A549 (cell line): Measurements from ENCODE around the gene KDELR3. TPM values are rescaled to one million over a fixed set of nuclear protein-coding genes. Genes with fewer than 3 reads are reported as not detected.
A peak's percentile ranks its signal among the peaks of the same experiment; 100 is the strongest.

ENCODE experiments used
- ATAC-seq, 2 experiments: fragments of 200-7000 bp in 1 of 2; fragments of >200 bp in 1 of 2; cut with Nextera tagmentation in 1 of 2; cut with Tn5 transposase in 1 of 2; 3 replicates each; pipeline versions ENCODE4 v1.8.0 to v1.9.1; 2018 to 2020; ENCODE audit warnings: mild to moderate bottlenecking in 1 of 2, moderate library complexity in 1 of 2
- CTCF ChIA-PET: fragments of 300-600 bp; sonication (Branson Sonifier 250); formaldehyde crosslinking; extraction: SDS; loops from one replicate; lab custom pipeline; 2021; ENCODE audit warnings: antibody characterized with exemption, inconsistent platforms; lab: Yijun Ruan, JAX
- POLR2A ChIA-PET: fragments of 350-600 bp; formaldehyde crosslinking; extraction: SDS; loops from one replicate; lab custom pipeline; 2021; ENCODE audit warnings: antibody characterized with exemption, inconsistent platforms; lab: Yijun Ruan, JAX
- DNase-seq, 2 experiments: peaks; one replicate each; pipeline versions ENCODE4 v3.0.0 to v3.0.0-alpha.2; 2011 to 2016; ENCODE audit warnings: low read depth in 1 of 2, low spot score in 1 of 2
- FAIRE-seq: peaks from 2 replicates; lab custom pipeline; 2011; peaks lifted over from hg19 to GRCh38; lab: Jason Lieb, UNC
- H3K27ac ChIP-seq, 2 experiments: fragments of >200 bp; sonication (Bioruptor Twin); formaldehyde crosslinking; 3 replicates each; pipeline ENCODE4 v1.5.1; 2016 to 2017
- H3K4me1 ChIP-seq: fragments of >200 bp; sonication (Bioruptor Twin); formaldehyde crosslinking; 3 replicates; pipeline ENCODE4 v1.6.1; 2016
- H3K4me2 ChIP-seq: fragments of >200 bp; sonication (Bioruptor Twin); formaldehyde crosslinking; 3 replicates; pipeline ENCODE4 v1.6.1; 2016
- H3K4me3 ChIP-seq: fragments of >200 bp; sonication (Bioruptor Twin); formaldehyde crosslinking; 3 replicates; pipeline ENCODE4 v1.5.1; 2016
- H3K9me3 ChIP-seq: fragments of >200 bp; sonication (Bioruptor Twin); formaldehyde crosslinking; 3 replicates; pipeline ENCODE4 v1.6.1; 2016
- ATOH8 ChIP-seq: fragments of 250-450 bp; sonication (Bioruptor Pico); IDR thresholded peaks from 2 replicates; pipeline ENCODE4 v1.5.0; 2020; ENCODE audit warnings: low read depth, mild to moderate bottlenecking, moderate library complexity
- CHD2 ChIP-seq: fragments of 150-350 bp; IDR thresholded peaks from 2 replicates; pipeline ENCODE4 v1.6.1; 2014; ENCODE audit warnings: low read length; ENCODE audit not compliant: partially characterized antibody
- CHD4 ChIP-seq: fragments of 200-600 bp; sonication (generic); IDR thresholded peaks from 2 replicates; pipeline ENCODE4 v1.6.1; 2016; ENCODE audit warnings: antibody characterized with exemption, mild to moderate bottlenecking, borderline replicate concordance
- CTCF ChIP-seq: fragments of >200 bp; sonication (Bioruptor Twin); formaldehyde crosslinking; IDR thresholded peaks from 3 replicates; pipeline ENCODE4 v1.5.1; 2016
- EHF ChIP-seq: fragments of 250-450 bp; sonication (Bioruptor Pico); IDR thresholded peaks from 2 replicates; pipeline ENCODE4 v1.5.0; 2020; ENCODE audit warnings: mild to moderate bottlenecking
- EHMT2 ChIP-seq: fragments of 200-600 bp; sonication (generic); IDR thresholded peaks from 2 replicates; pipeline ENCODE4 v1.6.1; 2016; ENCODE audit warnings: antibody characterized with exemption, low read depth, mild to moderate bottlenecking, moderate library complexity
- EP300 ChIP-seq, 2 experiments: fragments of >200 bp; sonication (Bioruptor Twin); formaldehyde crosslinking; IDR thresholded peaks; 2 replicates in 1 of 2; 3 replicates in 1 of 2; pipeline ENCODE4 v1.6.1; 2016 to 2017
- ESRRA ChIP-seq: fragments of 150-350 bp; IDR thresholded peaks from 2 replicates; pipeline ENCODE4 v1.6.1; 2014; ENCODE audit warnings: mild to moderate bottlenecking, low read length, borderline replicate concordance
- FOXS1 ChIP-seq: fragments of 250-450 bp; sonication (Bioruptor Pico); IDR thresholded peaks from 2 replicates; pipeline ENCODE4 v1.5.0; 2020; ENCODE audit warnings: mild to moderate bottlenecking, moderate library complexity
- GATA3 ChIP-seq: IDR thresholded peaks from 2 replicates; pipeline ENCODE4 v1.6.1; 2012; ENCODE audit warnings: borderline replicate concordance
- HDAC2 ChIP-seq: fragments of 200-600 bp; sonication (generic); IDR thresholded peaks from 2 replicates; pipeline ENCODE4 v1.6.1; 2016
- HMGXB4 ChIP-seq: fragments of 250-450 bp; sonication (Bioruptor Pico); IDR thresholded peaks from 2 replicates; pipeline ENCODE4 v1.5.0; 2021; ENCODE audit warnings: mild to moderate bottlenecking, moderate library complexity, borderline replicate concordance
- HOXB5 ChIP-seq: fragments of 250-450 bp; sonication (Bioruptor Pico); IDR thresholded peaks from 2 replicates; pipeline ENCODE4 v1.5.0; 2020; ENCODE audit warnings: mild to moderate bottlenecking, moderate library complexity
- JUN ChIP-seq, 2 experiments: fragments of >200 bp; sonication (Bioruptor Twin); formaldehyde crosslinking; IDR thresholded peaks; 2 replicates in 1 of 2; 3 replicates in 1 of 2; pipeline ENCODE4 v1.6.1; 2016 to 2017
- MAX ChIP-seq: IDR thresholded peaks from 2 replicates; pipeline ENCODE4 v1.6.1; 2012
- NPAS2 ChIP-seq: fragments of 250-450 bp; sonication (Bioruptor Pico); IDR thresholded peaks from 2 replicates; pipeline ENCODE4 v1.8.0; 2022; ENCODE audit warnings: mild to moderate bottlenecking, moderate library complexity, borderline replicate concordance
- NR3C1 ChIP-seq: fragments of >200 bp; sonication (Bioruptor Twin); formaldehyde crosslinking; IDR thresholded peaks from 3 replicates; pipeline ENCODE4 v1.6.1; 2017
- PHF8 ChIP-seq: fragments of 200-600 bp; sonication (generic); IDR thresholded peaks from 2 replicates; pipeline ENCODE4 v1.6.1; 2016; ENCODE audit warnings: low read depth, mild to moderate bottlenecking, antibody characterized with exemption, moderate library complexity, borderline replicate concordance
- POLR2AphosphoS2 ChIP-seq: conservative IDR thresholded peaks from 2 replicates; pipeline ENCODE4 v1.6.1; 2012; ENCODE audit warnings: low read length, improper control_type of control experiment, inconsistent platforms
- RCOR1 ChIP-seq: fragments of 150-350 bp; IDR thresholded peaks from 2 replicates; pipeline ENCODE4 v1.6.1; 2014; ENCODE audit warnings: antibody characterized with exemption, low read length, low read depth
- RFX5 ChIP-seq: fragments of 450-650 bp; IDR thresholded peaks from 2 replicates; pipeline ENCODE4 v1.7.1; 2014; ENCODE audit warnings: antibody characterized with exemption, mild to moderate bottlenecking, moderate library complexity
- TFCP2L1 ChIP-seq: fragments of 250-450 bp; sonication (Bioruptor Pico); IDR thresholded peaks from 2 replicates; pipeline ENCODE4 v1.5.0; 2021; ENCODE audit warnings: mild to moderate bottlenecking
- ZFP36 ChIP-seq: fragments of 450-650 bp; IDR thresholded peaks from 2 replicates; pipeline ENCODE4 v1.6.1; 2014; ENCODE audit warnings: borderline replicate concordance; ENCODE audit not compliant: partially characterized antibody
- WGBS: methylation state at CpG from one replicate; pipeline ENCODE4 v1.1.6; 2017; ENCODE audit errors: missing lambda C conversion rate; 5-methylcytosine and 5-hydroxymethylcytosine counted together
- polyA plus RNA-seq, 4 experiments: library from polyadenylated mRNA; depleted of rRNA in 3 of 4; stranded (reverse); fragments of >200 nt; fragmentation: RNase III in 1 of 4; extraction: RNeasy Plus Mini Kit Qiagen cat#74134 plus additional on column Dnase treatment in 1 of 4; gene quantifications; 2 replicates in 3 of 4; 3 replicates in 1 of 4; pipeline ENCODE4 v1.2.3, GENCODE V29; 2011 to 2017
- TF ChIP-seq, protein P1 (sequence below): fragments of 450-650 bp; IDR thresholded peaks from 2 replicates; pipeline ENCODE4 v1.6.1; 2014; ENCODE audit warnings: antibody characterized with exemption
- TF ChIP-seq, protein P2 (sequence below): fragments of >200 bp; sonication (Bioruptor Twin); formaldehyde crosslinking; IDR thresholded peaks from 3 replicates; pipeline ENCODE4 v1.6.1; 2016

Gene KDELR3
- polyA plus RNA-seq, 2 of the 4 experiments (the other 2 are of a cell fraction): 12.2 to 32.8 TPM

DNA sequence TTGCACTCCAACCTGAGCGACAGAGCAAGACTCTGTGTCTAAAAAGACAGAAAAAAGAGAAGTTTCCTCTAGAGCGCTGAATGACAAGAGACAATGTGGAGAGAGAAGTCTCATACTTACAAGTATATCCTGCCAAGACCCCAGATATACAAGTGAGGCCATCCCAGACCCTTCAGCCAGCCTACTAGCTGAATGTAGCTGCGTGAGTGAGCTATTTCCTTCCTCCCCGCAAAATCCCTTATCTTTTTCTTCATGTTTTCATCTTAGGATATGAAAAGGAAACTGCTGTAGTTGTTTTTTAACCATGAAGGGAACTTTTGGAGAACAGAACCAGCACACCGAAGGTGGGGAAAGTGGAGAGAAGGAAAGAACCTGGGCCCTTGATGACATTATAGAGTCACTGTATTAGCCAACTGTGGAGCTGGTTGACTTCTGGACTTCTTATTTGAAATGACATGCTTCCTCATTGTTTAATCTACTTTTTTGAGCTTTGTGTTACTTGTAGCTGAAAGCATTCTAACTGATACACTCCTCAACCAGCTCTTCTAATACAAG is 42.6 kb downstream of the KDELR3 start:
- Histone ChIP-seq H3K4me3 (no peak overlapping the region), H3K4me1 (0 out of 3 replicates have a peak, but pooled peaks cover 4% of the 10 kb centered on the region), H3K9me3 (no peaks in the 10 kb centered on the region), H3K4me2 (no peak overlapping the region), H3K27ac (no peak overlapping the region)
- FAIRE-seq: no peak
- no peak for TF ChIP-seq MAX
- TF ChIP-seq NR3C1: no peak
- no peak for TF ChIP-seq HOXB5 (CRISPR knock-in tag)
- TF ChIP-seq EHMT2: no peak
- TF ChIP-seq HMGXB4 (CRISPR knock-in tag): no peak
- no peak for TF ChIP-seq EHF (CRISPR knock-in tag)
- no peak for TF ChIP-seq CHD4
- TF ChIP-seq, protein P1, sequence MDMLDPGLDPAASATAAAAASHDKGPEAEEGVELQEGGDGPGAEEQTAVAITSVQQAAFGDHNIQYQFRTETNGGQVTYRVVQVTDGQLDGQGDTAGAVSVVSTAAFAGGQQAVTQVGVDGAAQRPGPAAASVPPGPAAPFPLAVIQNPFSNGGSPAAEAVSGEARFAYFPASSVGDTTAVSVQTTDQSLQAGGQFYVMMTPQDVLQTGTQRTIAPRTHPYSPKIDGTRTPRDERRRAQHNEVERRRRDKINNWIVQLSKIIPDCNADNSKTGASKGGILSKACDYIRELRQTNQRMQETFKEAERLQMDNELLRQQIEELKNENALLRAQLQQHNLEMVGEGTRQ: no peak
- TF ChIP-seq NPAS2 (CRISPR knock-in tag): no peak
- no peak for TF ChIP-seq ZFP36
- no peak for TF ChIP-seq CHD2
- TF ChIP-seq ATOH8 (CRISPR knock-in tag): no peak
- no peak for TF ChIP-seq HDAC2
- TF ChIP-seq FOXS1 (CRISPR knock-in tag): no peak
- DNase-seq: no peak
- ChIA-PET CTCF (interaction anchor here (0.9 kb wide), 1 partner anchor 13 kb away, joined by 3 read pairs; no protein-coding TSS in a partner anchor), POLR2A (no interaction called here)
- ATAC-seq: no peak
- 95% methylated on average over 5 of the region's 5 CpGs for WGBS

DNA sequence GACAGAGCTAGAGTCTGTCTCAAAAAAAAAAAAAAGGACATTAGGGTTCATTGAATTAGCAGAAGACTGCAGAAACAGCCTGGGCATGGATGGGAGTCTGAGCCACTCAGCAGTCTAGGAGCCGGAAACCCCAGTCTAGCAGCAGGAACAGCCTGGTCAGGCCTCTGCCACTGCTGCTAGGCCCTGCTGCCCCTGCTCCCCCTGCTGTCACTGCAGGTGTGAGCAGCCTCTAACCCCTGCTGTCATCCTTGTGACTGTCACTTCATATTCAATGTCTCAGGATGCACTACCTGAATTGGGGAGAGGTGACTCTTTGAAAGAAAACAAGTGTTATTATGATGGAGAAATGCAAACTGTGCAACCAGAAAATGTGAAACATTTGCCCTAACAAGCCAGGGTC is 45.2 kb downstream of the KDELR3 start:
- ChIA-PET POLR2A (no interaction called here), CTCF (interaction anchor here (0.8 kb wide), 1 partner anchor 461 kb away, joined by 3 read pairs; no protein-coding TSS in a partner anchor)
- no peaks in the 10 kb centered on the region for H3K9me3 ChIP-seq
- 92% methylated on average over 1 of the region's 1 CpG for WGBS
- H3K4me3 ChIP-seq: no peak overlapping the region
- H3K4me2 ChIP-seq: no peak overlapping the region
- no peak overlapping the region for H3K27ac ChIP-seq
- DNase-seq (no peak), FAIRE-seq (no peak), ATAC-seq (peak; percentile 64 to 68; a peak in 4 of 6 replicates)
- TF ChIP-seq RCOR1 (no peak), PHF8 (no peak), HMGXB4 (CRISPR knock-in tag) (no peak), FOXS1 (CRISPR knock-in tag) (no peak), GATA3 (no peak), POLR2AphosphoS2 (no peak), RFX5 (no peak), TFCP2L1 (CRISPR knock-in tag) (no peak), CTCF (no peak), ESRRA (no peak), ZFP36 (no peak), JUN (IDR thresholded peaks at IDR 0.05) (no peak), EP300 (IDR thresholded peaks at IDR 0.05) (no peak), MAX (no peak), CHD4 (no peak)
- TF ChIP-seq, protein P2, sequence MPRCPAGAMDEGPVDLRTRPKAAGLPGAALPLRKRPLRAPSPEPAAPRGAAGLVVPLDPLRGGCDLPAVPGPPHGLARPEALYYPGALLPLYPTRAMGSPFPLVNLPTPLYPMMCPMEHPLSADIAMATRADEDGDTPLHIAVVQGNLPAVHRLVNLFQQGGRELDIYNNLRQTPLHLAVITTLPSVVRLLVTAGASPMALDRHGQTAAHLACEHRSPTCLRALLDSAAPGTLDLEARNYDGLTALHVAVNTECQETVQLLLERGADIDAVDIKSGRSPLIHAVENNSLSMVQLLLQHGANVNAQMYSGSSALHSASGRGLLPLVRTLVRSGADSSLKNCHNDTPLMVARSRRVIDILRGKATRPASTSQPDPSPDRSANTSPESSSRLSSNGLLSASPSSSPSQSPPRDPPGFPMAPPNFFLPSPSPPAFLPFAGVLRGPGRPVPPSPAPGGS: no peak
- no peaks in the 10 kb centered on the region for H3K4me1 ChIP-seq
